Measurements from ENCODE around the gene SELENOP. TPM values are rescaled to one million over a fixed set of nuclear protein-coding genes. Genes with fewer than 3 reads are reported as not detected.

SELENOP gene
- total and polyA plus RNA-seq, 2 of the 8 experiments (the other 6 are each of a cell fraction or from before 2014, with no cell fraction given) = 5.5 to 19.4 TPM

- Histone ChIP-seq H2BK120ac (replicated peaks; ENCODE audit: low read depth, low read length) (no peak overlapping the region), H3K27me3 (replicated peaks in 1 of 4; ENCODE audit: control insufficient read depth in 3 of 4, extremely low read depth in 1 of 4, insufficient read depth in 3 of 4, low read length in 3 of 4) (no peaks in the 10 kb centered on the region; a peak in 1 of 7 replicates), H3K14ac (ENCODE audit: insufficient read length) (no peak overlapping the region), H3K9ac (replicated peaks in 1 of 4; ENCODE audit: extremely low read depth in 1 of 4, low read depth in 3 of 4, low read length in 3 of 4) (no peak overlapping the region), H2AK5ac (ENCODE audit: low read depth, low read length) (no peak overlapping the region), H3K4ac (replicated peaks; ENCODE audit: insufficient read length, low read depth, low read length) (no peak overlapping the region), H3K23me2 (ENCODE audit: low read depth, low read length) (no peaks in the 10 kb centered on the region), H4K5ac (ENCODE audit: insufficient read length, low read depth, low read length) (no peak overlapping the region), H3K79me2 (ENCODE audit: control insufficient read depth in 1 of 2, insufficient read depth in 2 of 2, low read length in 2 of 2) (no peaks in the 10 kb centered on the region), H2BK12ac (ENCODE audit: low read depth, low read length) (no peak overlapping the region), H3K18ac (ENCODE audit: extremely low read depth, low read length) (no peak overlapping the region), H3K27ac (ENCODE audit: low read depth, low read length) (no peak overlapping the region), H2BK5ac (ENCODE audit: low read depth, low read length) (no peak overlapping the region), H3K9me3 (ENCODE audit: insufficient read depth in 2 of 2, low read depth in 1 of 2, low read length in 1 of 2) (peaks cover 0 to 7% of the 10 kb centered on the region in 2 experiments; a peak in 1 of 4 replicates), H3K56ac (replicated peaks; ENCODE audit: insufficient read length, low read depth, low read length) (no peak overlapping the region), H4K8ac (ENCODE audit: extremely low read depth, insufficient read depth, low read length) (no peak overlapping the region), H3K4me1 (replicated peaks in 1 of 4; ENCODE audit: control insufficient read depth in 3 of 4, insufficient read depth in 4 of 4, low read length in 3 of 4) (no peaks in the 10 kb centered on the region), H3K23ac (ENCODE audit: insufficient read length) (no peak overlapping the region), H3K4me2 (ENCODE audit: insufficient read depth in 1 of 2, low read depth in 2 of 2, low read length in 2 of 2) (no peak overlapping the region), H4K20me1 (replicated peaks in 1 of 2; ENCODE audit: control insufficient read depth in 1 of 2, insufficient read depth in 2 of 2, low read length in 2 of 2) (no peaks in the 10 kb centered on the region), H2BK15ac (ENCODE audit: low read length) (no peak overlapping the region), H2BK20ac (ENCODE audit: low read length) (no peak overlapping the region), H3K79me1 (ENCODE audit: low read depth, low read length) (no peaks in the 10 kb centered on the region), H3K4me3 (ENCODE audit: extremely low read depth in 1 of 4, insufficient read depth in 2 of 4, low read depth in 3 of 4, low read length in 4 of 4) (no peak overlapping the region), H2AFZ (ENCODE audit: low read length) (no peak overlapping the region), H4K91ac (replicated peaks; ENCODE audit: insufficient read length, low read length) (no peak overlapping the region), H3K36me3 (ENCODE audit: control insufficient read depth in 2 of 4, insufficient read depth in 4 of 4, low read length in 3 of 4) (no peaks in the 10 kb centered on the region)
- no peak for FAIRE-seq
- 88% methylated on average over 3 of the region's 3 CpGs; no CpG with 5 or more reads in 1 of the 2 experiments for WGBS, 2 experiments (ENCODE audit: extremely low coverage in 1 of 2, insufficient coverage in 1 of 2, insufficient read length in 1 of 2, insufficient replicate concordance in 2 of 2, low coverage in 1 of 2, low lambda C conversion rate in 2 of 2, missing lambda C conversion rate in 1 of 2)
- ChIA-PET CTCF (ENCODE audit: partially characterized antibody) (interaction anchor here (1.0 kb wide), 1 partner anchor 18 kb away, joined by 3 read pairs; no protein-coding TSS in a partner anchor), POLR2A (ENCODE audit: partially characterized antibody) (no interaction called here)
- TF ChIP-seq BRCA1 (IDR thresholded peaks at IDR 0.05; ENCODE audit: low read depth, low read length) (no peak), SRF (IDR thresholded peaks at IDR 0.05; ENCODE audit: low read depth, low read length) (no peak), CREB1 (IDR thresholded peaks at IDR 0.05) (no peak), HDAC6 (IDR thresholded peaks at IDR 0.05; ENCODE audit: low read depth, low read length) (no peak), CHD1 (IDR thresholded peaks at IDR 0.05; ENCODE audit: low read depth, low read length) (no peak), SIN3A (conservative IDR thresholded peaks at IDR 0.05 in 1 of 2, IDR thresholded peaks at IDR 0.05 in 1 of 2; ENCODE audit: low read depth in 1 of 2, low read length in 2 of 2) (no peak), SAP30 (IDR thresholded peaks at IDR 0.05; ENCODE audit: insufficient read depth, insufficient replicate concordance, low read length) (no peak), ASH2L (IDR thresholded peaks at IDR 0.05; ENCODE audit: low read length) (no peak), KDM4A (IDR thresholded peaks at IDR 0.05; ENCODE audit: low read depth, low read length, severe bottlenecking) (no peak), KDM1A (IDR thresholded peaks at IDR 0.05; ENCODE audit: borderline replicate concordance, low read length) (no peak), TAF7 (optimal IDR thresholded peaks at IDR 0.05; ENCODE audit: borderline replicate concordance, low read depth, low read length) (no peak), NRF1 (IDR thresholded peaks at IDR 0.05; ENCODE audit: low read depth, low read length) (no peak), RBBP5 (IDR thresholded peaks at IDR 0.05; ENCODE audit: borderline replicate concordance, low read depth, low read length) (no peak), CBX8 (IDR thresholded peaks at IDR 0.05; ENCODE audit: borderline replicate concordance, low read depth, low read length) (no peak)
- DNase-seq (ENCODE audit: low read depth in 1 of 2, low spot score in 2 of 2) = no peak
Measured at GRCh38 chr5:42839196-42839595, 27.5 kb upstream of the SELENOP start.
